Mesodermal cell (in vitro differentiated cells): ENCODE data around the gene CIB2.
A peak's percentile ranks its signal among the peaks of the same experiment; 100 is the strongest.

Source experiments
- H3K27ac ChIP-seq: 2 replicates; pipeline ENCODE4 v1.7.0; 2013; ENCODE audit warnings: mild to moderate bottlenecking, low read depth, low read length, moderate library complexity; ENCODE audit not compliant: severe bottlenecking
- H3K36me3 ChIP-seq: 2 replicates; pipeline ENCODE4 v1.7.1; 2013; ENCODE audit warnings: mild to moderate bottlenecking, low read length, moderate library complexity; ENCODE audit not compliant: control insufficient read depth, insufficient read depth
- H3K4me1 ChIP-seq: one replicate; pipeline ENCODE4 v1.7.1; 2013; ENCODE audit warnings: mild to moderate bottlenecking, low read length; ENCODE audit not compliant: insufficient read depth, control insufficient read depth, poor library complexity, severe bottlenecking
- H3K4me3 ChIP-seq: 2 replicates; pipeline ENCODE4 v1.7.0; 2013; ENCODE audit warnings: low read length, control low read depth, mild to moderate bottlenecking; ENCODE audit not compliant: insufficient read depth, poor library complexity, severe bottlenecking; ENCODE audit errors: extremely low read depth
- H3K9me3 ChIP-seq: 2 replicates; pipeline ENCODE4 v1.7.1; 2013; ENCODE audit warnings: mild to moderate bottlenecking, low read length, moderate library complexity; ENCODE audit not compliant: control insufficient read depth
- WGBS, 2 experiments: methylation state at CpG; one replicate each; pipeline ENCODE4 v1.1.5; 2013; ENCODE audit warnings: missing lambda C conversion rate in 2 of 2; ENCODE audit not compliant: insufficient coverage in 2 of 2; 5-methylcytosine and 5-hydroxymethylcytosine counted together

The CIB2 gene

DNA sequence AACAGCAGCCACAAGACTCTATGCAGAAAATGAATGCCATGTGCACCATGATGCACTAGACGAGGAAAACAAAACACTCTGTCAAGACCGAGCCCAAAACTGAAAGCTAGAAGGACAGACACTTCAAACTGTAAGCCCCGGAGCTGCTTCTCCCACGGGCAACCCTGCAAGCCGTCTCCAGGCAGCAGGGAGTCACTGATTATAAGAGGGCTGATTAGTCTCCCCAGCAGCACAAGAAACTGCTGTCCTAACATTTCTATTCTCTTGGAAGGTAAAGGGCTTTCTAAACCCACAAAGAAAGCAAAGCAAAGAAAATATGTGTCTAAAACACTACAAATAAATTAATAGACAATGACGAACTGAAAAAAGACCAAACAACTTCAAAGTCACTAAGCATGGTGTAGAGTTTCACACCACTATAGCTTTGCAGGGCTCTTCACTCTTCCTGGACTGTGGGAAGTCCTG is 69.2 kb downstream of the CIB2 start:
- peak overlapping the region; percentile 59 for H3K27ac ChIP-seq
- no peak overlapping the region for H3K4me3 ChIP-seq
- H3K9me3 ChIP-seq, result no peaks in the 10 kb centered on the region
- WGBS, 2 experiments, result 41 to 51% methylated on average over 4 to 5 of the region's 6 CpGs
- H3K4me1 ChIP-seq, result peaks cover 21% of the 10 kb centered on the region
- H3K36me3 ChIP-seq, result no peaks in the 10 kb centered on the region

- Histone ChIP-seq H3K27ac (no peak overlapping the region), H3K36me3 (no peaks in the 10 kb centered on the region), H3K9me3 (no peaks in the 10 kb centered on the region), H3K4me3 (no peak overlapping the region), H3K4me1 (peaks cover 18% of the 10 kb centered on the region)
- 94 to 97% methylated on average over 4 of the region's 5 CpGs for WGBS, 2 experiments
These were observed 71.0 kb downstream of the CIB2 start for GRCh38 chr15:78060232-78060631.

DNA sequence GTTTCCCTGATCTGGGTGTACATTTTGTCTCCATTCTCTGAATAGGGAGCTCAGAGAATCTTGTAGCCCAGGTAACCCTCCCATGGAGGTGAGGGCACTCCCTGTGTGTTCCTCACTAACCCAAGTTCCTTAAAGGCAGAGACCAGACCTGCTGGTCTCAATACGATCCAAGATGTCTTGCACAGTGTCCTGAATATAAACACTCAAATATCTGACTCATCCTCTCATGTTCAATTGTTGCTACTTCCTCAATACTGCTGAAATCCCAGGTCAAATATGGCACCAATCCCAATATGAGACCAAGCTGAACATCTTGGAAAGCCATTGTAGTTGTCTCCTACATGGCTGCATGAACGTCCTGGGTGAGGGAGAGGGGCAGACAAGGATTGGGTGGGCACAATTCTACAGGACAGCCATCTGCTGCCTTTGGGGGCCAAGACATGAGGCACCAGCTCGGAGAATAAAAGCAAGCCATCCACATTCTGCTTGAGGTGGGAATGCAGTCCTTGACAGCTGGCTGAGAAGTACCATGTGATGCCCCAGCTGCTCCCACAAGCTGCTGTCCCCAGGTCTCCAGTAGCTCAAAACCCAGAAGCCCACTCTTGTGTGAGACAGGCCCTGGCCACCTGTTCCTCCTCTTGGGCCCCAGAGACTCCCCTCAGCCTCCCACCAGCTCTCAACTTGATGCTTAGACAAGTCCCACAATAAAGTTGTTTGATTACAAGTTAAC is 72.0 kb downstream of the CIB2 start:
- H3K4me1 ChIP-seq, result peaks cover 14% of the 10 kb centered on the region
- H3K27ac ChIP-seq, result no peak overlapping the region

GRCh38 chr15:78058401-78058935 is 72.8 kb downstream of the CIB2 start:
- H3K4me3 ChIP-seq, result no peak overlapping the region
- 92 to 93% methylated on average over 10 of the region's 10 CpGs for WGBS, 2 experiments
- peaks cover 5% of the 10 kb centered on the region for H3K36me3 ChIP-seq
- no peaks in the 10 kb centered on the region for H3K9me3 ChIP-seq
- peaks cover 14% of the 10 kb centered on the region for H3K4me1 ChIP-seq
- H3K27ac ChIP-seq, result no peak overlapping the region

More for the DNA sequence above, 72.0 kb downstream of the CIB2 start:
- H3K4me3 ChIP-seq, result no peak overlapping the region
- WGBS, 2 experiments, result 86 to 90% methylated on average over 2 of the region's 3 CpGs
- no peaks in the 10 kb centered on the region for H3K9me3 ChIP-seq
- no peaks in the 10 kb centered on the region for H3K36me3 ChIP-seq

DNA sequence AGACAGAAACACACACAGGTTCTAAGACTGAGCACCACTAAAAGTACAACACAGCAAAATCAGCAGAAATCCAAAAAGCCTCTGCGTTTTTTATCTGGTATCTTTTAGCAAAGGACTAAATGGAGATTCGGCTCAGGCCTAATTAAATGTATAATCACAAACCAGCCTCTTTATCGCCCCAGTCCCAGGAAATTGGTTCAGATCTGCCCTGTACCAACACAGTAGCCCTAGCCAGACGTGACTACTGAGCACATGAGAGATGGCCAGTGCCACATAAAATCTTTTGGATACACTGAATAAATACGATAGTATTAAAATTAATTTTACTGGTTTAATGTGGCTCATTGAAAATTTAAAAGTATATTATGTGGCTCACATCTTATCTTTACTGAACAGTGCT is 73.4 kb downstream of the CIB2 start:
- Histone ChIP-seq H3K9me3 (no peaks in the 10 kb centered on the region), H3K4me3 (no peak overlapping the region), H3K4me1 (peaks cover 14% of the 10 kb centered on the region), H3K27ac (no peak overlapping the region), H3K36me3 (peaks cover 10% of the 10 kb centered on the region)
- 96 to 100% methylated on average over 1 to 3 of the region's 5 CpGs for WGBS, 2 experiments

DNA sequence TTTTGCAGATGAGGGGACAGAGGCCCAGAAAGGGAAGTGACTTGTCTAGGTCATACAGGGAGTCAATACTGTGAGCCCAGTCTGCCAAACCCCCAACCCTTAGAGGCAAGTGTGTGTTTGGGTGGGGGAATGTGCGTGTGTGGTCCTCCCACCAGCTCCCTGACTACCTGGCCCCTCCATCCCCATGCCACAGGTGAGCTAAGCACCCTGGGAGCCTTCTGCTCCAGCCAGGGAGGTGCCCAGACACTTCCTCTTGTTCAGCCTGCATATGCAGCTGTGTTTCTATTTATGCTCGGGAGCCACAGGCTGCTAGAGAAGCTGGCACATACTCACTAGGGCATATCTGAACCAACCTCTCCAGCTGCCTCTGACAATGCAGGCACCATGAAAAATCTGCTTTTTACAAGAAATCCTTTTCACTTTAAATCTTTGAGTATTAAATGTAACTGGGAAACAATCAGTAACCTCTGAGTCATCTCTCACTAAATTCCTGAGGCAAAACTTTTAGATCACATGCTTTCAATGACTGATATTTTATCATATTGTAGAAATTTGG is 74.5 kb downstream of the CIB2 start:
- Histone ChIP-seq H3K27ac (peak overlapping the region; percentile 30), H3K4me1 (peaks cover 13% of the 10 kb centered on the region), H3K36me3 (peaks cover 10% of the 10 kb centered on the region), H3K9me3 (no peaks in the 10 kb centered on the region), H3K4me3 (no peak overlapping the region)
- 47 to 64% methylated on average over 1 of the region's 2 CpGs for WGBS, 2 experiments

GRCh38 chr15:78055919-78056713 is 75.1 kb downstream of the CIB2 start:
- no peak overlapping the region for H3K4me3 ChIP-seq

DNA sequence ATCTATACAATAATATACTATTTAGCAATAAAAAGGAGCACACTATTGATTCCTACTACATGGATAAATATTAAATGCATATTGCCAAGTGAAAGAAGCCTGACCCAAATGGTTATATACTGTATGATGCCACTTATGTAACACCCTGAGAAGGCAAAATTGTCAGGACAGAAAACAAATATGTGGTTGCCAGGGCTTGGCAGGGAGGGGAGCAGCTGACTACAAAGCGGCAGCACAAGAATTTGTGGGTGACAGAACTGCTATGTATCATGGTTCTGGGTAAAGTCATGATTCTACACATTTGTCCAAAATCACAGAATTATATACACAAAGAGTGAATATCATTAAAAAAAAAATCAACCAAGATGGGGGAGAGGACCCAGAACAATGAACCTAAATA is 76.3 kb downstream of the CIB2 start:
- Histone ChIP-seq H3K27ac (no peak overlapping the region), H3K36me3 (peaks cover 10% of the 10 kb centered on the region), H3K9me3 (no peaks in the 10 kb centered on the region), H3K4me3 (no peak overlapping the region), H3K4me1 (peaks cover 15% of the 10 kb centered on the region)
- WGBS, 2 experiments, result 100% methylated on average over 1 of the region's 1 CpG

More at GRCh38 chr15:78055919-78056713, 75.1 kb downstream of the CIB2 start:
- Histone ChIP-seq H3K9me3 (no peaks in the 10 kb centered on the region), H3K4me1 (peaks cover 15% of the 10 kb centered on the region), H3K27ac (peak overlapping the region; percentile 30), H3K36me3 (peaks cover 10% of the 10 kb centered on the region)
- 13 to 63% methylated on average over 1 to 2 of the region's 2 CpGs for WGBS, 2 experiments
